Measurements from ENCODE around the gene CSNK1E.
A peak's percentile ranks its signal among the peaks of the same experiment; 100 is the strongest.

Gene CSNK1E

GRCh38 chr22:38302906-38303305 lies 14.3 kb downstream of the CSNK1E start:
- no peak overlapping the region for H3K18ac ChIP-seq (ENCODE audit: low read length)
- no peak overlapping the region for H3K23ac ChIP-seq (ENCODE audit: low read length)
- H3K9ac ChIP-seq (ENCODE audit: low read length) = no peak overlapping the region
- H3K4ac ChIP-seq (ENCODE audit: low read depth, low read length) = peak overlapping the region; percentile 17
- peaks cover 15% of the 10 kb centered on the region for H3K79me1 ChIP-seq (ENCODE audit: low read length)
- H3K27ac ChIP-seq (ENCODE audit: low read depth, low read length) = no peak overlapping the region
- H2AK5ac ChIP-seq (ENCODE audit: low read length) = no peak overlapping the region
- H3K14ac ChIP-seq (ENCODE audit: low read length) = no peak overlapping the region
- H3K36me3 ChIP-seq (ENCODE audit: control insufficient read depth in 1 of 2, insufficient read depth in 2 of 2, low read length in 2 of 2) = peaks cover 67 to 73% of the 10 kb centered on the region in 2 experiments
- no peak overlapping the region for H4K8ac ChIP-seq (ENCODE audit: low read depth, low read length)
- no peaks in the 10 kb centered on the region for H3K9me3 ChIP-seq (ENCODE audit: insufficient read depth, low read depth, low read length)
- no peak overlapping the region for H2BK12ac ChIP-seq (ENCODE audit: low read length)
- DNase-seq = no peak
- H4K12ac ChIP-seq (ENCODE audit: low read depth, low read length) = no peak overlapping the region
- H2BK120ac ChIP-seq (ENCODE audit: insufficient read depth, low read length, poor library complexity) = no peak overlapping the region
- no peak overlapping the region for H3K4me2 ChIP-seq (ENCODE audit: low read length)
- no peak overlapping the region for H3K4me3 ChIP-seq (ENCODE audit: low read depth, low read length)
- H2BK5ac ChIP-seq (ENCODE audit: low read depth, low read length, poor library complexity) = no peak overlapping the region
- H3K79me2 ChIP-seq (ENCODE audit: control insufficient read depth, insufficient read depth, low read length, poor library complexity) = peaks cover 10% of the 10 kb centered on the region
- H4K91ac ChIP-seq (ENCODE audit: low read depth, low read length) = no peak overlapping the region
- no CpG with 5 or more reads among the region's 19 CpGs for WGBS (ENCODE audit: extremely low coverage, insufficient coverage, insufficient read length)
- H3K4me1 ChIP-seq (ENCODE audit: control insufficient read depth in 1 of 2, insufficient read depth in 2 of 2, low read length in 2 of 2) = peaks cover 27 to 34% of the 10 kb centered on the region in 2 experiments
- H2AFZ ChIP-seq (ENCODE audit: insufficient read depth, low read length, poor library complexity) = no peak overlapping the region
- no peaks in the 10 kb centered on the region for H3K27me3 ChIP-seq (ENCODE audit: insufficient read depth, low read length)

GRCh38 chr22:38300946-38301345 lies 16.3 kb downstream of the CSNK1E start:
- Histone ChIP-seq H3K27me3 (ENCODE audit: insufficient read depth, low read length) (no peaks in the 10 kb centered on the region), H4K12ac (ENCODE audit: low read depth, low read length) (no peak overlapping the region), H4K8ac (ENCODE audit: low read depth, low read length) (no peak overlapping the region), H4K91ac (ENCODE audit: low read depth, low read length) (no peak overlapping the region), H2AK5ac (ENCODE audit: low read length) (no peak overlapping the region), H3K27ac (ENCODE audit: low read depth, low read length) (peak overlapping the region; percentile 28), H2BK12ac (ENCODE audit: low read length) (no peak overlapping the region), H3K4me2 (ENCODE audit: low read length) (no peak overlapping the region), H3K18ac (ENCODE audit: low read length) (peak overlapping the region; percentile 37), H3K4me3 (ENCODE audit: low read depth, low read length) (no peak overlapping the region), H3K79me1 (ENCODE audit: low read length) (peaks cover 19% of the 10 kb centered on the region), H2BK120ac (ENCODE audit: insufficient read depth, low read length, poor library complexity) (peak overlapping the region; percentile 26), H3K14ac (ENCODE audit: low read length) (no peak overlapping the region), H3K79me2 (ENCODE audit: control insufficient read depth, insufficient read depth, low read length, poor library complexity) (peaks cover 10% of the 10 kb centered on the region), H3K36me3 (ENCODE audit: control insufficient read depth in 1 of 2, insufficient read depth in 2 of 2, low read length in 2 of 2) (peaks cover 84 to 87% of the 10 kb centered on the region in 2 experiments), H3K23ac (ENCODE audit: low read length) (no peak overlapping the region), H3K4me1 (ENCODE audit: control insufficient read depth in 1 of 2, insufficient read depth in 2 of 2, low read length in 2 of 2) (peaks cover 30 to 36% of the 10 kb centered on the region in 2 experiments), H2AFZ (ENCODE audit: insufficient read depth, low read length, poor library complexity) (no peak overlapping the region), H2BK5ac (ENCODE audit: low read depth, low read length, poor library complexity) (no peak overlapping the region), H3K9ac (ENCODE audit: low read length) (no peak overlapping the region), H3K9me3 (ENCODE audit: insufficient read depth, low read depth, low read length) (no peaks in the 10 kb centered on the region), H3K4ac (ENCODE audit: low read depth, low read length) (no peak overlapping the region)
- no CpG with 5 or more reads among the region's 3 CpGs for WGBS (ENCODE audit: extremely low coverage, insufficient coverage, insufficient read length)
- no peak for DNase-seq

- Histone ChIP-seq H3K79me1 (ENCODE audit: low read length) (peaks cover 19% of the 10 kb centered on the region), H4K8ac (ENCODE audit: low read depth, low read length) (no peak overlapping the region)
- no CpG with 5 or more reads among the region's 26 CpGs for WGBS (ENCODE audit: extremely low coverage, insufficient coverage, insufficient read length)
Observed at GRCh38 chr22:38300197-38300945, 16.9 kb downstream of the CSNK1E start.

GRCh38 chr22:38299770-38300102 lies 17.5 kb downstream of the CSNK1E start:
- H3K36me3 ChIP-seq (ENCODE audit: control insufficient read depth in 1 of 2, insufficient read depth in 2 of 2, low read length in 2 of 2) = peaks cover 96% of the 10 kb centered on the region in 2 experiments
- no peak overlapping the region for H2AK5ac ChIP-seq (ENCODE audit: low read length)
- H3K4me2 ChIP-seq (ENCODE audit: low read length) = no peak overlapping the region
- H3K27ac ChIP-seq (ENCODE audit: low read depth, low read length) = peak overlapping the region; percentile 56
- no CpG with 5 or more reads among the region's 12 CpGs for WGBS (ENCODE audit: extremely low coverage, insufficient coverage, insufficient read length)
- H4K12ac ChIP-seq (ENCODE audit: low read depth, low read length) = no peak overlapping the region
- H2BK120ac ChIP-seq (ENCODE audit: insufficient read depth, low read length, poor library complexity) = no peak overlapping the region
- no peak overlapping the region for H4K8ac ChIP-seq (ENCODE audit: low read depth, low read length)
- no peak overlapping the region for H4K91ac ChIP-seq (ENCODE audit: low read depth, low read length)
- no peak overlapping the region for H2BK5ac ChIP-seq (ENCODE audit: low read depth, low read length, poor library complexity)
- H2AFZ ChIP-seq (ENCODE audit: insufficient read depth, low read length, poor library complexity) = no peak overlapping the region
- H3K4ac ChIP-seq (ENCODE audit: low read depth, low read length) = no peak overlapping the region
- peaks cover 19% of the 10 kb centered on the region for H3K79me1 ChIP-seq (ENCODE audit: low read length)
- no peaks in the 10 kb centered on the region for H3K27me3 ChIP-seq (ENCODE audit: insufficient read depth, low read length)
- H3K9me3 ChIP-seq (ENCODE audit: insufficient read depth, low read depth, low read length) = no peaks in the 10 kb centered on the region
- peak in 1 of 2 donors; percentile 42 for DNase-seq
- peaks cover 8% of the 10 kb centered on the region for H3K79me2 ChIP-seq (ENCODE audit: control insufficient read depth, insufficient read depth, low read length, poor library complexity)
- peak overlapping the region; percentile 10 for H2BK12ac ChIP-seq (ENCODE audit: low read length)
- no peak overlapping the region for H3K14ac ChIP-seq (ENCODE audit: low read length)
- no peak overlapping the region for H3K23ac ChIP-seq (ENCODE audit: low read length)
- peaks cover 30 to 32% of the 10 kb centered on the region in 2 experiments for H3K4me1 ChIP-seq (ENCODE audit: control insufficient read depth in 1 of 2, insufficient read depth in 2 of 2, low read length in 2 of 2)
- peak overlapping the region; percentile 12 for H3K18ac ChIP-seq (ENCODE audit: low read length)
- no peak overlapping the region for H3K9ac ChIP-seq (ENCODE audit: low read length)
- no peak overlapping the region for H3K4me3 ChIP-seq (ENCODE audit: low read depth, low read length)

More at GRCh38 chr22:38300197-38300945, 16.9 kb downstream of the CSNK1E start:
- peaks cover 30 to 32% of the 10 kb centered on the region in 2 experiments for H3K4me1 ChIP-seq (ENCODE audit: control insufficient read depth in 1 of 2, insufficient read depth in 2 of 2, low read length in 2 of 2)
- no peak overlapping the region for H2AK5ac ChIP-seq (ENCODE audit: low read length)
- H2AFZ ChIP-seq (ENCODE audit: insufficient read depth, low read length, poor library complexity) = no peak overlapping the region
- H3K18ac ChIP-seq (ENCODE audit: low read length) = peak overlapping the region; percentile 37
- no peak overlapping the region for H3K9ac ChIP-seq (ENCODE audit: low read length)
- H2BK12ac ChIP-seq (ENCODE audit: low read length) = no peak overlapping the region
- no peaks in the 10 kb centered on the region for H3K9me3 ChIP-seq (ENCODE audit: insufficient read depth, low read depth, low read length)
- no peak overlapping the region for H2BK5ac ChIP-seq (ENCODE audit: low read depth, low read length, poor library complexity)
- no peak overlapping the region for H3K4ac ChIP-seq (ENCODE audit: low read depth, low read length)
- peak overlapping the region; percentile 25 for H3K14ac ChIP-seq (ENCODE audit: low read length)
- H4K91ac ChIP-seq (ENCODE audit: low read depth, low read length) = peak overlapping the region; percentile 12
- H3K79me2 ChIP-seq (ENCODE audit: control insufficient read depth, insufficient read depth, low read length, poor library complexity) = peaks cover 8% of the 10 kb centered on the region
- H4K12ac ChIP-seq (ENCODE audit: low read depth, low read length) = peak overlapping the region; percentile 2
- no peaks in the 10 kb centered on the region for H3K27me3 ChIP-seq (ENCODE audit: insufficient read depth, low read length)
- H3K23ac ChIP-seq (ENCODE audit: low read length) = no peak overlapping the region
- peaks cover 90% of the 10 kb centered on the region in 2 experiments for H3K36me3 ChIP-seq (ENCODE audit: control insufficient read depth in 1 of 2, insufficient read depth in 2 of 2, low read length in 2 of 2)
- H3K4me2 ChIP-seq (ENCODE audit: low read length) = no peak overlapping the region
- no peak overlapping the region for H3K4me3 ChIP-seq (ENCODE audit: low read depth, low read length)
- H2BK120ac ChIP-seq (ENCODE audit: insufficient read depth, low read length, poor library complexity) = peak overlapping the region; percentile 26
- peak overlapping the region; percentile 56 for H3K27ac ChIP-seq (ENCODE audit: low read depth, low read length)
- DNase-seq = peak; percentile 90 to 94
